Esophagus muscularis mucosa (tissue), 4 donors: Measurements from ENCODE around the gene DISP2. TPM values are rescaled to one million over a fixed set of nuclear protein-coding genes. Genes with fewer than 3 reads are reported as not detected.

Experiments used
- DNase-seq: peaks from one replicate; pipeline ENCODE4 v3.0.0-alpha.2; 2017; ENCODE audit errors: extremely low spot score
- H3K27ac ChIP-seq, 4 donors: fragments of 200-600 bp; sonication (generic); replicated peaks in 1 of 4; 1 replicate in 3 of 4; 2 replicates in 1 of 4; pipeline ENCODE4 v1.5.1; 2016 to 2019; ENCODE audit warnings: mild to moderate bottlenecking in 1 of 4
- H3K27me3 ChIP-seq, 4 donors: fragments of 200-600 bp; sonication (generic); one replicate each; pipeline versions ENCODE4 v1.5.1 to v1.6.0; 2016 to 2019
- H3K36me3 ChIP-seq, 4 donors: fragments of 200-600 bp; sonication (generic); one replicate each; pipeline ENCODE4 v1.5.1; 2016 to 2019
- H3K4me1 ChIP-seq, 4 donors: fragments of 200-600 bp; sonication (generic); one replicate each; pipeline ENCODE4 v1.5.1; 2016 to 2019
- H3K4me3 ChIP-seq, 4 donors: fragments of 200-600 bp; sonication (generic); 1 replicate in 2 of 4; 2 replicates in 2 of 4; pipeline ENCODE4 v1.5.1; 2016 to 2019; ENCODE audit warnings: mild to moderate bottlenecking in 4 of 4, moderate library complexity in 1 of 4
- H3K9me3 ChIP-seq, 4 donors: fragments of 200-600 bp; sonication (generic); 1 replicate in 3 of 4; 2 replicates in 1 of 4; pipeline ENCODE4 v1.5.1; 2016 to 2019
- EP300 ChIP-seq: sonication (generic); formaldehyde crosslinking; IDR thresholded peaks from one replicate; pipeline ENCODE4 v1.6.1; 2017; ENCODE audit warnings: antibody characterized with exemption
- POLR2A ChIP-seq: fragments of 450-650 bp; IDR thresholded peaks from one replicate; pipeline ENCODE4 v1.6.1; 2017; ENCODE audit warnings: antibody characterized with exemption, moderate library complexity, mild to moderate bottlenecking, low read depth
- POLR2AphosphoS5 ChIP-seq, 2 donors: sonication (generic); formaldehyde crosslinking; IDR thresholded peaks; one replicate each; pipeline ENCODE4 v1.6.1; 2017; ENCODE audit warnings: antibody characterized with exemption in 2 of 2
- WGBS: methylation state at CpG from one replicate; pipeline ENCODE4 v1.1.5; 2018; 5-methylcytosine and 5-hydroxymethylcytosine counted together
- intact Hi-C: fragments of 100-400 bp; cut with DNase I; formaldehyde crosslinking; loops from one replicate; pipeline ENCODE4 v1.15.1; 2023
- total RNA-seq, 4 donors: library from RNA; depleted of rRNA; stranded (reverse); fragments of >200 nt; gene quantifications; one replicate each; pipeline versions ENCODE4 v1.1.0 to v1.2.1, GENCODE V29; 2016
- TF ChIP-seq, protein P1 (sequence below), 3 experiments: fragments of 200-600 bp in 2 of 3; fragments of 450-650 bp in 1 of 3; sonication (generic) in 2 of 3; IDR thresholded peaks; one replicate each; pipeline ENCODE4 v1.5.1; 2017 to 2019; ENCODE audit warnings: antibody characterized with exemption in 3 of 3, mild to moderate bottlenecking in 2 of 3, moderate library complexity in 1 of 3

DISP2 gene
- total RNA-seq, 4 donors from 2014 or later, result 0.13 to 0.42 (median 0.26) TPM

DNA sequence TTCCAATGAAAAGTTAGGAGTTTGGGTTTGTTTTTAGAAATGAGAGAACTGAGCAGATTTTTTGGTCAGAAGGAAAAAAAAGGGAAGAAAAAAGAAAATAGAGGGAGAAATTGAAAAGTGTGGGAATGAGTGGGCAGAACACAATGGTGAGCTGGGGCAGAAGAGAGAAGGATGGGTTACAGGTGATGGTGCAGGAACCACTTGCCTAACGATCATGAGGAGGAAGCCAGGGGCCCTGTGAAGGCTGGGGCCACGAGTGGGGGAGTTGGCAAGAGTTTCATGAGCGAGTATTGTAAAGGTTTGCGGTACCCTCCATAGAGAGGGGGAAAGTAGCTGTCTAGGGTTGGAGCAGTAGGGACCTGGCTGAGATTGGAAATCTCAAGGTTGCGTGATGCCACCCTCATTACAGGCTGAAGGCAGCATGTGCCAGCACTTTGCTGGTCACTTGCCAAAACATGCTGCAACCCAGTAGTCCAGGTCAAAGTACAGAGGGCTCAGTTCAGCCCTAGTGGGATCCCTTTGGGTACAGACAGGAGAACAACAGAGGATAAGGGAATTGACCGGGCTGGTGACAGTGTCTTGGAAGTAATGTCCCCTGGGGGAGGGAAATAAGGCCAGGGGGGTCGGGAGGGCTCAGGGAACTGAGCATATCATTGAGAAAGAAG lies 54.2 kb downstream of the DISP2 start:
- no peak for DNase-seq
- no peak overlapping the region for H3K27ac ChIP-seq
- H3K4me3 ChIP-seq, result no peak overlapping the region
- peaks cover 51 to 99% (median 87%) of the 10 kb centered on the region in 4 donors for H3K36me3 ChIP-seq
- H3K9me3 ChIP-seq, result no peaks in the 10 kb centered on the region
- 82% methylated on average over 7 of the region's 7 CpGs for WGBS
- intact Hi-C loops, result no loop called here
- TF ChIP-seq POLR2A, result no peak
- TF ChIP-seq, protein P1, sequence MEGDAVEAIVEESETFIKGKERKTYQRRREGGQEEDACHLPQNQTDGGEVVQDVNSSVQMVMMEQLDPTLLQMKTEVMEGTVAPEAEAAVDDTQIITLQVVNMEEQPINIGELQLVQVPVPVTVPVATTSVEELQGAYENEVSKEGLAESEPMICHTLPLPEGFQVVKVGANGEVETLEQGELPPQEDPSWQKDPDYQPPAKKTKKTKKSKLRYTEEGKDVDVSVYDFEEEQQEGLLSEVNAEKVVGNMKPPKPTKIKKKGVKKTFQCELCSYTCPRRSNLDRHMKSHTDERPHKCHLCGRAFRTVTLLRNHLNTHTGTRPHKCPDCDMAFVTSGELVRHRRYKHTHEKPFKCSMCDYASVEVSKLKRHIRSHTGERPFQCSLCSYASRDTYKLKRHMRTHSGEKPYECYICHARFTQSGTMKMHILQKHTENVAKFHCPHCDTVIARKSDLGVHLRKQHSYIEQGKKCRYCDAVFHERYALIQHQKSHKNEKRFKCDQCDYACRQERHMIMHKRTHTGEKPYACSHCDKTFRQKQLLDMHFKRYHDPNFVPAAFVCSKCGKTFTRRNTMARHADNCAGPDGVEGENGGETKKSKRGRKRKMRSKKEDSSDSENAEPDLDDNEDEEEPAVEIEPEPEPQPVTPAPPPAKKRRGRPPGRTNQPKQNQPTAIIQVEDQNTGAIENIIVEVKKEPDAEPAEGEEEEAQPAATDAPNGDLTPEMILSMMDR (IDR thresholded peaks at IDR 0.05), result no peak
- no peak for TF ChIP-seq POLR2AphosphoS5 (IDR thresholded peaks at IDR 0.05)
- no peak for TF ChIP-seq EP300
- H3K27me3 ChIP-seq, result no peaks in the 10 kb centered on the region
- H3K4me1 ChIP-seq, result peaks cover under 1 to 10% (median 6%) of the 10 kb centered on the region in 4 donors

DNA sequence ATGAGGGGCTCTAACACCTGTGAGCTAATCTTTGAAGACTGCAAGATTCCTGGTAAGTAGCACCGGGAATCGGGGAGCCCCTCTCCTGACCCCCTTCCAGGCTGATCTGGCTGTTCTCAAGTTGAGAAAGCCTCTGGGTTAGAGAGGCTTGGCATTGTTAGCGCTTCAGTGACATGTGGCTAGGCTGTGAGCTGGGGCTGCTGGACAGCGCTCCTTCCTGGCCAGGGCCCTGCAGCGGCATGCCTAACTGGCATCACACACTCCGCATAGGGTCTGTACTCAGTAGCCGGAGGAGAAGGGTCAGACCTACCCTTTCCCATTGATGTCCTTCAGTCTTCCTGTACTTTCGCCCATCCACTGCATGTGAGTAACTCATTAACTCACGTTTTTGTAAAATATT lies 55.0 kb downstream of the DISP2 start:
- Histone ChIP-seq H3K9me3 (no peaks in the 10 kb centered on the region), H3K4me3 (no peak overlapping the region), H3K4me1 (peaks cover 0 to 2% (median 0%) of the 10 kb centered on the region in 4 donors), H3K27me3 (no peaks in the 10 kb centered on the region), H3K36me3 (peaks cover 53 to 100% (median 85%) of the 10 kb centered on the region in 4 donors), H3K27ac (no peak overlapping the region)
- TF ChIP-seq POLR2A (no peak), EP300 (no peak), POLR2AphosphoS5 (IDR thresholded peaks at IDR 0.05) (no peak)
- TF ChIP-seq, protein P1 (IDR thresholded peaks at IDR 0.05), result no peak
- intact Hi-C loops, result no loop called here
- WGBS, result 94% methylated on average over 8 of the region's 9 CpGs
- no peak for DNase-seq

DNA sequence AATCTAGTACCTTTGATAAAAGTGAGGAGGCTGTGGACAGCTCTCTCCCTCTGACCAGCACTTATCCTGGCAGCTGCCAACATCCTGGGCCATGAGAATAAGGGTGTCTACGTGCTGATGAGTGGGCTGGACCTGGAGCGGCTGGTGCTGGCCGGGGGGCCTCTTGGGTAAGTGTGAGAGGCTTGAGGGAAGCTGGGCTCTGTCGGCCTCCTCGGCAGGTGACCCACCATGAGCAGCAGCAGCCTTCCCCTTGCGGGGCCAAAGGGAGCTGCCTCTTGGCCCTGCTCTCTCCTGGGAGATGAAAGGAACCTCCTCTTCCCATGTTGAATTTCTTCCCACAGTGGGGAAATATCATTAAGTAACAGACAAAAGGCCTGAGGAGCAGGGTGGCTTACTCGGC lies 56.8 kb downstream of the DISP2 start:
- 82% methylated on average over 4 of the region's 7 CpGs for WGBS
- DNase-seq, result no peak
- intact Hi-C loops, result no loop called here

DNA sequence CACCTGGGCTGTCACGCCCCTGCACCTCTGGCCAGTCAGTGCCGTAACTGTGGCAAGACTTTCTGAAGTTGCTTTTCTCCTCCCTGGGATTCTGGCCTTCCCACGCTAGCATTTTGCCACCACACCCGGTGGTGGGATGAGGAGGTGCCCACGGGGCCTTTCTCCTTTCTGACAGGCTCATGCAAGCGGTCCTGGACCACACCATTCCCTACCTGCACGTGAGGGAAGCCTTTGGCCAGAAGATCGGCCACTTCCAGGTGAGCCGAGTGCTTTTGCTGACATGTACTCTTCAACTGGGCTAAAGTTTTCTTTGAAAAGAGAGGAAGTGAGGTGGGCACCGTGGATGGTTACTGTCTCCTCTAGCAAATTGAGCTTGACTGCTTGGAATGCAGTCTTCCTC lies 57.2 kb downstream of the DISP2 start:
- no peak for TF ChIP-seq EP300
- TF ChIP-seq, protein P1 (IDR thresholded peaks at IDR 0.05), result no peak
- no peak for TF ChIP-seq POLR2A
- no peak for TF ChIP-seq POLR2AphosphoS5 (IDR thresholded peaks at IDR 0.05)
- WGBS, result 88% methylated on average over 7 of the region's 10 CpGs
- Histone ChIP-seq H3K27ac (no peak overlapping the region), H3K36me3 (peaks cover 54 to 92% (median 76%) of the 10 kb centered on the region in 4 donors), H3K4me1 (peaks cover 0 to 5% (median 4%) of the 10 kb centered on the region in 4 donors), H3K27me3 (no peaks in the 10 kb centered on the region), H3K4me3 (no peak overlapping the region), H3K9me3 (no peaks in the 10 kb centered on the region)
- intact Hi-C loops, result no loop called here
- DNase-seq, result no peak

More for the DNA sequence above, 56.8 kb downstream of the DISP2 start:
- TF ChIP-seq EP300, result no peak
- TF ChIP-seq, protein P1 (IDR thresholded peaks at IDR 0.05), result no peak
- TF ChIP-seq POLR2AphosphoS5 (IDR thresholded peaks at IDR 0.05), result no peak
- TF ChIP-seq POLR2A, result no peak
- H3K4me1 ChIP-seq, result peaks cover 0 to under 1% (median 0%) of the 10 kb centered on the region in 4 donors
- H3K27me3 ChIP-seq, result no peaks in the 10 kb centered on the region
- no peak overlapping the region for H3K4me3 ChIP-seq
- no peak overlapping the region for H3K27ac ChIP-seq
- peaks cover 57 to 96% (median 80%) of the 10 kb centered on the region in 4 donors for H3K36me3 ChIP-seq
- H3K9me3 ChIP-seq, result no peaks in the 10 kb centered on the region
